HG02588 (cell line): ENCODE results near the gene EMC9.

Experiments
- ATAC-seq: cut with Tn5 transposase; IDR thresholded peaks from one replicate; pipeline ENCODE4 v1.9.1; 2021; ENCODE audit warnings: mild to moderate bottlenecking, moderate library complexity; ENCODE audit not compliant: unreplicated experiment

Gene EMC9

DNA sequence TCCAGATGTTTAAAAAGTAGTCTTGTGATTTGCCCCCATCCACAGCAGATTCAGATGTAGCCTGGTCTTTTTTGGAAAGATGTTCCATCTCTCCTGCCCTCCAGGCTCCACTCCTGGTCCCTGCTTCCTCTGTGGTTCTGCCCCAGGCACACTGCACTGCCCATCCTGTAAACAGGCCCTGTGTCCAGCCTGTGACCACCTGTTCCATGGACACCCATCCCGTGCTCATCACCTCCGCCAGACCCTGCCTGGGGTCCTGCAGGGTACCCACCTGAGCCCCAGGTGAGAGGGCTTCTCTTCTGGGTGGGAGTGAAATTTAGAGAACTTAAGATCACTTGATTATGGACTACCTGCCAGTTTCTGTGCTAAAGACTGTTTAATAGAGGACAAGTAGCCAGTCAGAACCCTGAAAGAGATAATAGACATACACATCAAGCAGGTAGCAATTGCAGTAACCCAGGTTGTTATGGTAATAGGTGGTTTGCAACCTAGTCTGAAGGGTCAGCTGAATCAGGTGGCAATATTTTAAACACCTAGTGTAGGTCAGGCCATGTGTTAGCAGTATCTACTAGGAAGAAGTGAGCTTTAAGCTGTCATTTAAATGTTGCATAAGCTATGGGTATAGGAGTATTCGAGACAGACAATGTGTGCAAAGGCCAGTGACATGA, 8.0 kb upstream of the EMC9 start:
- ATAC-seq, result no peak

DNA sequence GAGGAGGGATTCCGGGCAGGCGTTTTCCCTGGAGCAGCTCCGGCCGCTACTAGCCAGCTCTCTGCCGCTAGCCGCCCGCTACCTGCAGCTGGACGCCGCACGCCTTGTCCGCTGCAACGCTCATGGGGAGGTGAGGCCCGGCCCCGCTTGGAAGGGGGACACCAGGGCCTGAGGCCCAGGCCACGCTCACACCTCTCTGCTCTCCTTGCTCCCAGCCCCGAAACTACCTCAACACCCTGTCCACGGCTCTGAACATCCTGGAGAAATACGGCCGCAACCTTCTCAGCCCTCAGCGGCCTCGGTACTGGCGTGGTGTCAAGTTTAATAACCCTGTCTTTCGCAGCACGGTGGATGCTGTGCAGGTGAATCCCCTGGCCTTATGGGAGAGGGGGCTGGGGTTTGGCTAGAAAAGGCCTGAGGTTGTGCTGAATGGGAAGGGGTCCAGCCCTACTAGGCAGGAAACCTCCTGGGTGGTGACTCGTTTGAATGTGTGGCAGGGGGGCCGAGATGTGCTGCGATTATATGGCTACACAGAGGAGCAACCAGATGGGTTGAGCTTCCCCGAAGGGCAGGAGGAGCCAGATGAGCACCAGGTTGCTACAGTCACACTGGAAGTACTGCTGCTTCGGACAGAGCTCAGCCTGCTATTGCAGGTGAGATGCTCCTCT, 6.5 kb upstream of the EMC9 start:
- ATAC-seq, result no peak

DNA sequence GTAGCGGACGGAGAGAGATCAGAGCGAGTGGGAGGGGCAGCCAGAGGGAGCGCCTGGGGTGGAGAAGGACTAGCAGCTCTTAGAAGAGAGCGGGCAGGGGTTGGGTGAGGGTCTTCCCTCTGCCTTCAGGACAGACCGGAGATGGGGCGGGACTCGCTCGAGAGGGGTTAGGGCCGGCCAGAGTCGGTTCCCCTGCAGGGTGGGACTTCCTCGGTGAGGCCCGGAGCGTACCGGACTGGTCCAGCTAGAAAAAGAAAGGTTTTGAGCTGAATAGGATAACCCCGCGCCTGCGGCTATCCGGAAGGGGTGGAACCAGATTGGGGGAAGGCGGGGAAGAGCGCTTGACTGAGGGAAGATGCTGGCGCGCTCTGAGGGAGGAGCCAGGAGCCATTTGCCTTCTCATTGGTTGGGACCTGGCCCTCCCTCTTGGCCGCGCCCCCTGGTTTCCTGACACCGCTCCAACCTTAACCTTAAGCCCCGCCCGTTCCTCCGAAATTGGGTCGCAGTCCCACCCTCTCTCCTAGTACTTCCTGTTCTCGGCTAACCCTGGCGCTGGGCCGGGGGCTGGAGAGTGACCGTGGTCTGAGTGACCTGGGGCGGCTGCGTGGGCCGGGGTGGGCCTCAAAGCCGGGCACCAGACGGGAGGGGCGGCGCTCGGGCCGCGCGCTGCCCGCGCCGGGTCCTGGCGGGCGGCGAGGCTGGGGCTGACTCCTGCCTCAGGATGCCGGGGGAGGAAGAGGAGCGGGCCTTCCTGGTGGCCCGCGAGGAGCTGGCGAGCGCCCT, 5.8 kb upstream of the EMC9 start, which contains the start of gene RNF31:
Gene RNF31 (plus strand): TSS at position 521 of the 783 bp plus-strand sequence. CDS start 201 bp downstream, at position 722.
- ATAC-seq, result peak; percentile 80

DNA sequence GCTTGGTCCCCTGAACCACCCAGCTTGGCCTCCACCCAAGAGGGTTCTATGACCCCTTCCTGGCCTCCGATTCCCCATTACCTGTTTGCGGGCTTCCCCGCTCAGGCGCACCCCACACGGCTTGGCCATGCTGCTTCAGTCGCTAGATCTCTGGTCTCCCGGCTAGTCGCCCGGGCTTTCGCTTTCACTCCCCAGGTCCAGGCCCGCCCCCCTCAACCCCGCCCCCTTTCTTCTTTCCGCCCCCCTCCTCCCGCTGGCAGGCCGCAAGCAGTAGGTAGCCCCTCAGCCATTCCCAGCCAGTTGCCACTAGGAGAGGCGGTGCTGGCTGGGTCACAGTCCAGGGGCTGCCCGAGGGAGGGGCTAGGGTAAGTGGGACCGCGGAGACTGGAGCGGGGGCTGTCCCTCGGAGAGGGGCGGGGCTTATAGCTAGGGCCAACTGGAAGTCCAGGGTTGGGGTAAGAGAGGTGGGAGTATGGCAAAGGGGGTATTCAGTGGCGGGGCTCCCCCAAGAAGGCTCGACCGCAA, 5.1 kb upstream of the EMC9 start, which contains the start of gene PSME2:
Gene PSME2 (minus strand): TSS at position 158 of the 525 bp plus-strand sequence. CDS start 29 bp downstream, at position 129.
- peak; percentile 47 for ATAC-seq

DNA sequence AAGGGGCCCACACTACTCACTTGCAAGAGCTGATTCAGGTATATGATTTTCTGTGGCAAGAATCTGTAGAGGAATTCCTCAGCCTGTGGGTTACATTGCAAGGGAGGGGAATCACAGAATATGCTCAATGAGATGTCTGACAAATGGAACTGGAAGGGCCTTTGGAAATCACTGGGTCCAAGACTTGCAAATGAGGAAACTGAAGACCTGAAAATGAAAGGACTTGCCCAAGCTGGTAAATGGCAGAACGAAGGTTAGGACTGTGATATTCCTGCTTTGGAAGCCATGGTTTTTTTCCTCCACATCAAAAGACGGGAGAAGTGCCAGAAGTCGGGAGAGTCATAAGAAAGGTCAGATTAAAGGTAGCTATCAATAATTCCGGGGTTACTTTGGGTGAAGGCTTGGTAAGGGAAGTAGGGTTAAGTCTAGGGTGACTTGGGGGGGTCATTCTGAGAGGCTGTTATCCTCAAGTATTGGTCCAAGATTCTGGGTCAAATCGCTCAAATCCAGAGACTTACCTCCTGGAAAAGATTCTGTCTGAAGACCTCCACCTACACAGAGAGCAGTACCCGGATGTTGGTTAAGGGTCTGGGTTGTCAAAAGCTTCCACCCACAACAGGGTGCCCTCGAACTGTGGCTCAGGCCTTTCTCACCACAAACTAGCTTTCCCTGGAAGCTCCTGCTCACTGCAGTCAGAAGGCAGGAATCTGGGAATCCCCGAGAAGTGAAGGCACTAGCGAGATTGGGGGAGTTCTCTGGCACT, 4.5 kb upstream of the EMC9 start:
- no peak for ATAC-seq

DNA sequence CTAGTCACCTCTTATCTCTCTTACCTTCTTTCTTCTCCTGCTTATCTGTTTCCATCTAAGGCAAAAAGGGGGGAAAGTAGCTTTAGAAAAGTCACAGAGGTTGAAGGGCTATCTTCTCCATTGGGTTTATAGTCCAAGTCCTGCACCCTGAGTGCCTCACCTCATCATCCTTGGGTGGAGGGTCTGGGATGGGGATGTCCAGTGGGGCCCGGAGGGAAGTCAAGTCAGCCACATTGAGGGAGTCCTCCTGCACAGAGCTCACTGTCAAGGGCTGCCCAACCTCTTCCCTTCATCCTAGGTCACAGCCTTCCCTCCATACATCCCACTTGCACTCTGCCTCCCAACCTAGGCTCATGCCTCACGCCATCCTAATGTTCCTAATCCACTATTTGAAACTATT, 3.8 kb upstream of the EMC9 start:
- ATAC-seq, result no peak

DNA sequence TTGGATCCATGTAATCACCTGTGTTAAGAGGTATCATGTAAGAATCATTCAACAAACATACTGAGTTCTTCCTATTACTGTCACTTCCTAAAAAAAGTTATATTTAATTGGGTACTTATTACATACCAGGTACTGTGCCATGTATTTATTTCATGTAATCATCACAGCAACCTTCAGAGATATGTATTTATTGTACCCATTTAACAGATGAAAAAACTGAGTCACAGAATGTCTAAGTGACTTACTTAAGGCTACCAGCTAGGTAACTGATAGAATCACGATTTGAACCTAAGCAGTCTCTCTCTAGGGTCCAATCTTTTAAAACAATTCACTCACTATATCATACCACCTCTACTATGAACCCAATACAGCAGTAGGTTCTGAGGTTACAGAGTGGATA, 3.1 kb upstream of the EMC9 start:
- ATAC-seq, result no peak

DNA sequence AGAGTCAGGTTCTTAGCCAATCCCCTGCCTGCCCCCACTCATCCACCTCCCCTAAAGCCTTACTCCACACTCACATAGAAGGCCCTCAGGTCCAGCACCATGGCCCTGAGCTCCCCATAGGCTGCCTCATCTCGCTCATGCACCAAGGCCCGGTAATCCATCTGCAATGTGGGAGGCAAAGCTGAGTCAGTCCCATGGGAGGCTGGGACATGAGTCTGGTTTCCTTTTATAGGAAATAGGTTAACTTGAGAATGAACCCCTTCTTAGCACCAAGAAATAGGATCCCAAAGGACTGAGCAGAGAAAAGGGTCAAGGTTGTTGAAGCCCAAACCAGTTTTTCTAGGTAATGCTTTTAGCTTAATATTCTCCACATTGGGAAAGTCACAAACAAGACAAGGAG, 2.1 kb upstream of the EMC9 start:
- no peak for ATAC-seq

DNA sequence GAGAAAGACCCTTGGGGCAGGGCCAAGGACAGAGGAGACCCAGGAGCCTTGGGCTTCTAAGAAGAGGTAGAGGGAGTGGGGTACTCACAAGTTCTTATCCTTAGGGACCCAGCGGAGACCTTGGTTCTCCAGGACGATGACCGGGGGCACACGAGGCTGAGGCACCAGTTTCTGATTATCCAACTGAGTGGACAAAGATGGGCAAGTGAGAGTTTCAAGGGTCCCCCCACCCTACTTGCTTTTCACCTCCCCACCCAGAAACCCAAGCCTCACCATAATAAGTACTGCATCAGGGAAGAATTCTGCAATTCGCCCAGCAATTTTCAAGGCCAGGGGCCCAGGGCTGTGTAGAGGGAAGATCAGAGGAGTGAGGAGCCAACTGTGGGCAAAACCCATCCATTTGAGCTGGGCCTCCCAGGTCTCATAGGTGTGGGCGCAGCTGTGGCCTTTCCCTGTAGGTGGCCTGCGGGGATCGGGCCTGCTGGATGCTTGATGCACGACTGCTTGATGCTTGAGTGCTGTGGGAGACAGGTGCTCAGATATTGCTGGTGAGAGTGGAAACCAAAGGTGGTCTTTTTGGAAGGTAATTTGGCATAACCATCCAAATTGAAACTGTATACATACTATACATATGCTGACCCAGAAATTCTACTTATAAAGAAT, 2.0 kb downstream of the EMC9 start:
- no peak for ATAC-seq

DNA sequence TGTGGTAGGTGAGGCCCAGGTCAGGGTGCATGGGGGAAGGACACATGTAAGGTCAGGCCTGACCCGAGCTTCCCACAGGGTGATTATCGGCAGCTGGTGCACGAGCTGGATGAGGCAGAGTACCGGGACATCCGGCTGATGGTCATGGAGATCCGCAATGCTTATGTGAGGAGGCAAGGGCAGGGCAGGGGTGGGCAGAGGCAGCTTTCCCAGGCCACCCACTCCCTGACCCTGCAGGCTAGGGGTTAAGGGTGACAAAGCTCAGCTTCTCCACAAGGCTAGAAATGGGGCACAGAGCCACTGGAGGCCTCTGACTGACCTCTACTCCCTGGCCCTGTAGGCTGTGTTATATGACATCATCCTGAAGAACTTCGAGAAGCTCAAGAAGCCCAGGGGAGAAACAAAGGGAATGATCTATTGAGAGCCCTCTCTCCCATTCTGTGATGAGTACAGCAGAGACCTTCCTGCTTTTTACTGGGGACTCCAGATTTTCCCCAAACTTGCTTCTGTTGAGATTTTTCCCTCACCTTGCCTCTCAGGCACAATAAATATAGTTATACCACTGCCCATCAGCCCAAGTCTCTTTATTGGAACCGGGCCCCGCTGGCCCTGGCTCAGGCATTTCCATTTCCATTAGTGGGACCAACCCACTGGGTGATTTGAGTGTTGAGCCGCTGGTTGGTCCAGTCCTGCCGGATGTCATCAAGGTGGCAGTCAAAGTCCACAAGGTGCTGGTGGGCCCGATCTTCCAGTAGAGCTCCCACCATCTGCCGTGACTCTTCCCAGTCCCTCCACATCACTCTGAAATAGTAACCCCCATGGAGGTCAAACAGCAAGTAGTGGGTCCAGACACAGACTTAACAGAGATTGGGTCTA, 2.8 kb downstream of the EMC9 start:
- no peak for ATAC-seq

DNA sequence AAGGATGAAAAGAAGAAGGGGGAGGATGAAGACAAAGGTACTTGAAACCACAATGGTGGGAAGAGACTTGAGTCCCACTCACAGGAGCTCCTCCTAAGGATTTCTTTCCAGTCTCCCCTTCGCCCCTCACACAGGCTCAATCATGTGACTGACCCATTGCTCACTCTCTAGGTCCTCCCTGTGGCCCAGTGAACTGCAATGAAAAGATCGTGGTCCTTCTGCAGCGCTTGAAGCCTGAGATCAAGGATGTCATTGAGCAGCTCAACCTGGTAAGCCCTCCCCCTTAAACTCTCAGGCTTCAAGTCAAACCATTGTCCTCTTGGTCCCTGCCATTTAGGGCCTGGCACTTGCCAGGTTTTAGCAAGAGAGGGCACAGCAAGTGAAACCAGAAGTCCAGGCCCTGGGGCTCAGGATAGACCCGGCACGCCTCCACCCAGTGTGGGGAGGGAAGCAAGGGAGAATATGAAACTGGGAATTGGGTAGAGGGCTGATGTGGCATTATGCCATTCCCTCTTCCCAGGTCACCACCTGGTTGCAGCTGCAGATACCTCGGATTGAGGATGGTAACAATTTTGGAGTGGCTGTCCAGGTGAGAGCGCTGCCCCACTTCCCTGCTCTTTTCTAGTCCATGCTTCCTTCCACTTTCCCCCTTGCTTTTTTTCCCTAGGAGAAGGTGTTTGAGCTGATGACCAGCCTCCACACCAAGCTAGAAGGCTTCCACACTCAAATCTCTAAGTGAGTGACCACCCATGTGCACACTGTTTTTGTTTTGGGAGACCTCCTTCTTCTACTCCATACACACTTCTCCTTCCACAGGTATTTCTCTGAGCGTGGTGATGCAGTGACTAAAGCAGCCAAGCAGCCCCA, 3.6 kb downstream of the EMC9 start:
- no peak for ATAC-seq

DNA sequence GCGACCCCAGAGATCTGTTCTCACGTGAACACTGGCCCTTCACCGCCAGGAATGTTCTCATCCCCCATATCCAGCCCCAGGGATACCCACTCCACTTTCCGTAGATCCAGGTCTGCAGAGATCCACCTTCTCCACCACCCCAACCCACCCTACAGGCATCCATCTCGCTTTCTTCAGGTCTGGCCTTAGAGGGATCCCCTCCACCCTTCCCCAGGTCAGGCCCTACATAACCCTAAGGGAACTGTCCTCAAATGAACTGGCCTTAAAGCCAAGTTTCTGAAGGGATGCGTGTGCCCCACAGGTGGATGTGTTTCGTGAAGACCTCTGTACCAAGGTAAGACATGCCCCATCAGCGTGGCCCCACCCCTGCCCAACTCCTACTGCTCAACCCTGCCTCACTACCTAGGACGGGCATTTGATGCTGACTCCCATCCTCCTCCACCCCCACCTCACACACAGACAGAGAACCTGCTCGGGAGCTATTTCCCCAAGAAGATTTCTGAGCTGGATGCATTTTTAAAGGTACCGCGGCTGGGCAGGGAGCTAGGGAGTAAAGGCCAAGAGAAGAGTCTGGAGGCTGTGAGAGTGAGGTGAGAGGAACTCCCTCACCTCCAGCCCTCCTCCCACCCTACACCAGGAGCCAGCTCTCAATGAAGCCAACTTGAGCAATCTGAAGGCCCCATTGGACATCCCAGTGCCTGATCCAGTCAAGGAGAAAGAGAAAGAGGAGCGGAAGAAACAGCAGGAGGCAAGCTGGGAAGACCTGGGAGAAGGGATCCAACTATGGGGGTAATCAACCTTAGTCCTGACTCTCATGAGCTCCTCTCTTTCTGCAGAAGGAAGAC, 4.5 kb downstream of the EMC9 start:
- no peak for ATAC-seq

DNA sequence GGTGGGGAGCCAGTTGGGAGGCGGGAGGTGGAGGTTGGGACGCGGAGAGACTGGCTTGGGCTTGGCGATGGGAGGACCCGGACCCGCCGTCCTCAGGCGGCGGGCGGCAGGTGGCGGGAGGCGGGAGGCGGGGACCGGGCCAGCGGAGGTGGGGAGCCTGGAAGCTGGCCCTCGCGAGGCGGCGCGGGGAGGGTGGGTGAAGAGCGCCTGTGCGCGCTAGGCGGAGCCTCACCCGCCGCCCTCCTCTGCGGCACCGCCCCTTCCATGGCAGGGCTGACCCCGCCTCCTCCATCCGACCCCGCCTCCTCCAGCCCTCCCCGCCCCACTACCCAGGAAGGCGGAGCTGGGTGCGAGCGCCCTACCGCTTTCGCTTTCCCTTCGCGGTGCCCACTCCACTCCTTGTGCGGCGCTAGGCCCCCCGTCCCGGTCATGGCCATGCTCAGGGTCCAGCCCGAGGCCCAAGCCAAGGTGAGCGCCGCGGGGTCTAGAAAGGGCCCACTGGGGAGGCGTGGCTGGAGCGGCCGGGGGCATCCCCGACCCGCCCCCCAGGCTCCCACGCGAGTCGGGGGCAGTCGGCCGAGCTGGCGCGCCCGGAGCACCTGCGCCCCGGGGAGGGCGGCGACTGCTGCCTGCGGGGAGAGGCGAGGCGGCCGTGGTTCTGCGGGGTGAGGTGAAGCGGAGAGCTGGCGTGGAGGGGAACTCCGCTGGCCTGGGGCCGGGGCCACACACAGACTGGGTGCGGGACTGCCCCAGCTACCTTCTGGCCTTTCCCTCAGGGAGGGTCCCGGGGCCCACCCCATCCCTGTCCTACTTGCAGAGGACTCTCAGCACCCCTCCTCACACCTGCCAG, 5.3 kb downstream of the EMC9 start, which contains the start of gene PSME1:
Gene PSME1 (plus strand): TSS at position 361 of the 850 bp plus-strand sequence. CDS start 69 bp downstream, at position 430.
- ATAC-seq, result peak; percentile 82

DNA sequence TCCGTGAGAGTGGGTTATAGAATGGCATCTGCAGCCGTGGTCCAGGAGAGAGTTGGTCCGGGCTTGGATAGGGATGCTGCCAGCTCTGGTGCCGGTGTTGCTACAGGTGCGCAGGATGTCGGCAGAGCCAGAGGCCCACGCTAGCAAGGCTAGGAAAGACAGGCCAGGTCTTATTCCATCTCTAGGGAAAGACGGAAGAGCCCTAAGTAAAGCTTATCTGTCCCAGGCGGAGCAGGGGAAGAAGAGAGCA, 5.9 kb downstream of the EMC9 start:
- no peak for ATAC-seq

DNA sequence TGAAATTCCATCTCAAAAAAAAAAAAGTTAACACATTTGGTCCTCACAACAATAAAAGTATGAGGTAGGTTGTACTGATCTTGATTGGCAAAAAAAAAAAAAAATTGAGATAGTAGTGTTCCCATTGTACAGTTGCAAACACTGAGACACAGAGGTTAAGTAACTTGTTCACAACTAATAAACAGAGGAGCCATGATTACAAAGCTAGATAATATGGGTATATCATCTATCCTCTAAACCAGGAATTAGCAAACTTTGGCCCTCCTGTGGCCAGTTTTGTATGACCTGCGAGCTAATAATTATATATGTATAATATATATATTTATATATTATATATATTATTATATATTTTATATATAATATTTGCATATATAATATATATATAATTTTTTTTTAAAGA, 7.7 kb downstream of the EMC9 start:
- no peak for ATAC-seq

DNA sequence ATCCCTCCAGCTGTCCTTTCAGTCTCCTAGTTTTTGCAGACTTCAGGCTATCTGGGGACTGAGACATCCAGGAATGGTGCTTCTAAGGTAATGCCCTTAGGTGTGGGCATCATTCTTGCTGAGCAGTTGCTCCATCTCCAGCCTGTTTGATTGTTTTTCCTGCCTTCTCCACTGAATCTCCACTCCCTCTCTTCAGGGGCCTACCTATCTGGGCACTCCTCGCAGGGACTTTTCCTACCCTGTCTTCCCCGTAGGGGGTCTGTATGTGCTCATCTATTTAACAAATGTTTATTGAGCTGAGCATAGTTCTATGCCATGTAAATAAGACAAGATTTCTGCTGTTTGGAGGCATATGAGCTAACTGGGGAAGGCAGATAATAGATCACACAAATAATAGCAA, 8.4 kb downstream of the EMC9 start:
- ATAC-seq, result no peak
